IMR-90 (cell line): Measurements from ENCODE around the gene JADE2. TPM values are rescaled to one million over a fixed set of nuclear protein-coding genes. Genes with fewer than 3 reads are reported as not detected.

ENCODE experiments used
- ATAC-seq: fragments of 200-7000 bp; cut with Tn5 transposase; 2 replicates; pipeline ENCODE4 v1.9.1; 2020; ENCODE audit warnings: low read depth, mild to moderate bottlenecking, moderate library complexity
- BruUV-seq: library from RNA; stranded (reverse); fragments of 400-500 nt; replicated peaks from 2 replicates; lab custom pipeline; 2021; lab: Mats Ljungman, UMichigan
- CTCF ChIA-PET: fragments of 300-600 bp; formaldehyde crosslinking; extraction: SDS; loops from one replicate; lab custom pipeline; 2021; ENCODE audit warnings: antibody characterized with exemption; lab: Yijun Ruan, JAX
- POLR2A ChIA-PET: fragments of 300-600 bp; sonication (Branson Sonifier 250); formaldehyde crosslinking; loops from one replicate; lab custom pipeline; 2022; ENCODE audit warnings: antibody characterized with exemption; ENCODE audit not compliant: unreplicated experiment; lab: Charles Lee
- DNase-seq: peaks from one replicate; pipeline ENCODE4 v3.0.0; 2013
- H2AFZ ChIP-seq: replicated peaks from 2 replicates; pipeline ENCODE3; 2013; ENCODE audit warnings: low read length, mild to moderate bottlenecking; ENCODE audit not compliant: poor library complexity
- H2AK5ac ChIP-seq: 2 replicates; pipeline ENCODE4 v1.6.1; 2013; ENCODE audit warnings: low read depth, low read length, inconsistent platforms
- H2AK9ac ChIP-seq: replicated peaks from 2 replicates; pipeline ENCODE3; 2013; ENCODE audit warnings: mild to moderate bottlenecking, low read depth, low read length, moderate library complexity; ENCODE audit not compliant: poor library complexity
- H2BK120ac ChIP-seq: 2 replicates; pipeline ENCODE4 v1.6.1; 2013; ENCODE audit warnings: low read depth, low read length, inconsistent platforms
- H2BK15ac ChIP-seq: 3 replicates; pipeline ENCODE4 v1.6.1; 2013; ENCODE audit warnings: low read depth, low read length, inconsistent platforms
- H2BK20ac ChIP-seq: 2 replicates; pipeline ENCODE4 v1.6.1; 2013; ENCODE audit warnings: low read depth, mild to moderate bottlenecking, inconsistent platforms, low read length, moderate library complexity
- H2BK5ac ChIP-seq: 2 replicates; pipeline ENCODE4 v1.6.1; 2013; ENCODE audit warnings: mild to moderate bottlenecking, low read depth, low read length, inconsistent platforms; ENCODE audit not compliant: poor library complexity, severe bottlenecking
- H3K14ac ChIP-seq: replicated peaks from 2 replicates; pipeline ENCODE4 v1.6.1; 2013; ENCODE audit warnings: low read depth, low read length, inconsistent platforms
- H3K18ac ChIP-seq: 2 replicates; pipeline ENCODE4 v1.6.1; 2013; ENCODE audit warnings: low read depth, low read length, control low read depth
- H3K23ac ChIP-seq: 2 replicates; pipeline ENCODE4 v1.6.1; 2013; ENCODE audit warnings: low read depth, low read length, inconsistent platforms
- H3K27ac ChIP-seq: 2 replicates; pipeline ENCODE4 v1.5.1; 2013; ENCODE audit warnings: mild to moderate bottlenecking, control low read depth, low read length; ENCODE audit not compliant: insufficient read depth
- H3K27me3 ChIP-seq: 2 replicates; pipeline ENCODE4 v1.6.1; 2013; ENCODE audit warnings: low read length; ENCODE audit not compliant: control insufficient read depth, insufficient read depth
- H3K36me3 ChIP-seq: 2 replicates; pipeline ENCODE4 v1.6.1; 2013; ENCODE audit warnings: low read length, mixed read lengths; ENCODE audit not compliant: control insufficient read depth, insufficient read depth
- H3K4ac ChIP-seq: 2 replicates; pipeline ENCODE4 v1.6.1; 2013; ENCODE audit warnings: low read depth, low read length, inconsistent platforms
- H3K4me1 ChIP-seq: 2 replicates; pipeline ENCODE4 v1.6.1; 2013; ENCODE audit warnings: low read length, mixed read lengths; ENCODE audit not compliant: control insufficient read depth, insufficient read depth
- H3K4me2 ChIP-seq: 2 replicates; pipeline ENCODE4 v1.6.1; 2013; ENCODE audit warnings: low read depth, mild to moderate bottlenecking, control low read depth, low read length, moderate library complexity
- H3K4me3 ChIP-seq: 2 replicates; pipeline ENCODE4 v1.5.1; 2013; ENCODE audit warnings: low read depth, mild to moderate bottlenecking, control low read depth, low read length, moderate library complexity; ENCODE audit not compliant: insufficient read depth
- H3K56ac ChIP-seq: 2 replicates; pipeline ENCODE4 v1.6.1; 2013; ENCODE audit warnings: low read length, inconsistent platforms; ENCODE audit not compliant: insufficient read depth; ENCODE audit errors: extremely low read depth
- H3K79me1 ChIP-seq, 2 experiments: 2 replicates each; pipeline ENCODE4 v1.6.1; 2013; ENCODE audit warnings: low read length in 2 of 2, inconsistent platforms in 1 of 2, low read depth in 1 of 2
- H3K9ac ChIP-seq: 2 replicates; pipeline ENCODE4 v1.6.1; 2013; ENCODE audit warnings: low read depth, low read length, control low read depth
- H3K9me1 ChIP-seq: 2 replicates; pipeline ENCODE4 v1.6.1; 2013; ENCODE audit warnings: low read length, inconsistent platforms; ENCODE audit not compliant: insufficient read depth
- H3K9me3 ChIP-seq: 2 replicates; pipeline ENCODE4 v1.6.1; 2013; ENCODE audit warnings: low read length; ENCODE audit not compliant: control insufficient read depth, insufficient read depth
- H4K20me1 ChIP-seq: 2 replicates; pipeline ENCODE4 v1.6.1; 2013; ENCODE audit warnings: low read length, inconsistent platforms; ENCODE audit not compliant: insufficient read depth
- H4K5ac ChIP-seq: 2 replicates; pipeline ENCODE4 v1.6.1; 2013; ENCODE audit warnings: mild to moderate bottlenecking, low read depth, low read length, control low read depth
- H4K8ac ChIP-seq, 2 experiments: 2 replicates each; pipeline ENCODE4 v1.6.1; 2013; ENCODE audit warnings: low read depth in 2 of 2, low read length in 2 of 2, control low read depth in 1 of 2, inconsistent platforms in 1 of 2
- H4K91ac ChIP-seq: 2 replicates; pipeline ENCODE4 v1.6.1; 2013; ENCODE audit warnings: low read depth, low read length, inconsistent platforms; ENCODE audit not compliant: insufficient read depth
- BHLHE40 ChIP-seq: fragments of 150-350 bp; IDR thresholded peaks from 2 replicates; pipeline ENCODE4 v1.6.1; 2016; ENCODE audit warnings: mild to moderate bottlenecking, low read depth, low read length
- CEBPB ChIP-seq: IDR thresholded peaks from 2 replicates; pipeline ENCODE4 v1.6.1; 2012; ENCODE audit warnings: low read depth, low read length, improper control_type of control experiment
- CHD1 ChIP-seq: IDR thresholded peaks from 2 replicates; pipeline ENCODE4 v1.6.1; 2012; ENCODE audit warnings: low read depth, low read length, improper control_type of control experiment
- CTCF ChIP-seq: conservative IDR thresholded peaks from 2 replicates; pipeline ENCODE4 v1.5.1; 2012; ENCODE audit warnings: mild to moderate bottlenecking, low read depth, low read length, improper control_type of control experiment
- FOS ChIP-seq: fragments of 150-350 bp; IDR thresholded peaks from 2 replicates; pipeline ENCODE4 v1.6.1; 2016; ENCODE audit warnings: low read depth, low read length
- MAZ ChIP-seq: IDR thresholded peaks from 2 replicates; pipeline ENCODE4 v1.6.1; 2012; ENCODE audit warnings: low read depth, mild to moderate bottlenecking, low read length, improper control_type of control experiment, moderate library complexity, borderline replicate concordance
- MXI1 ChIP-seq: IDR thresholded peaks from 2 replicates; pipeline ENCODE4 v1.6.1; 2012; ENCODE audit warnings: low read depth, mild to moderate bottlenecking, low read length, moderate library complexity, borderline replicate concordance
- POLR2A ChIP-seq: IDR thresholded peaks from 2 replicates; pipeline ENCODE4 v1.6.1; 2012; ENCODE audit warnings: mild to moderate bottlenecking, low read depth, low read length
- RAD21 ChIP-seq: IDR thresholded peaks from 2 replicates; pipeline ENCODE4 v1.6.1; 2012; ENCODE audit warnings: low read length, improper control_type of control experiment
- RFX5 ChIP-seq: IDR thresholded peaks from 2 replicates; pipeline ENCODE4 v1.8.0; 2012; ENCODE audit warnings: low read depth, mild to moderate bottlenecking, low read length, moderate library complexity
- SMC3 ChIP-seq: fragments of 150-350 bp; IDR thresholded peaks from 2 replicates; pipeline ENCODE4 v1.6.1; 2016; ENCODE audit warnings: low read depth, mild to moderate bottlenecking, antibody characterized with exemption, low read length, moderate library complexity
- USF2 ChIP-seq: fragments of 150-350 bp; IDR thresholded peaks from 2 replicates; pipeline ENCODE4 v1.6.1; 2017; ENCODE audit warnings: mild to moderate bottlenecking, antibody characterized with exemption, low read length, low read depth
- WGBS, 2 experiments: methylation state at CpG; one replicate each; pipeline versions ENCODE4 v1.1.5 to v1.1.7; 2013; ENCODE audit warnings: missing lambda C conversion rate in 2 of 2; ENCODE audit not compliant: insufficient read length in 1 of 2; ENCODE audit errors: extremely low coverage in 2 of 2; 5-methylcytosine and 5-hydroxymethylcytosine counted together
- dilution Hi-C: fragments of 300-500 bp; cut with HindIII; formaldehyde crosslinking; loops from one replicate; pipeline ENCODE4 v1.14.3; 2018; ENCODE audit warnings: low sequenced_read_pairs; ENCODE audit not compliant: unreplicated experiment
- in situ Hi-C: fragments of 300-500 bp; cut with MboI; formaldehyde crosslinking; loops from 3 replicates; pipeline ENCODE4 v1.14.3; 2019; ENCODE audit warnings: low sequenced_read_pairs, inconsistent platforms, mixed read lengths
- intact Hi-C: fragments of 100-400 bp; cut with micrococcal nuclease; formaldehyde crosslinking; loops from 2 replicates; pipeline ENCODE4 v1.10.0; 2022
- polyA plus RNA-seq, 3 experiments: library from polyadenylated mRNA; depleted of rRNA; stranded (reverse); fragments of >200 nt; gene quantifications; 2 replicates each; pipeline ENCODE4 v1.2.3, GENCODE V29; 2012; ENCODE audit warnings: low replicate concordance in 1 of 3
- total RNA-seq: library from RNA; depleted of rRNA; stranded (reverse); fragments of >200 nt; gene quantifications from 2 replicates; pipeline ENCODE4 v1.2.3, GENCODE V29; 2012
- TF ChIP-seq, protein P1 (sequence below): fragments of 150-350 bp; IDR thresholded peaks from 2 replicates; pipeline ENCODE4 v1.6.1; 2016; ENCODE audit warnings: low read depth, mild to moderate bottlenecking, low read length, moderate library complexity, borderline replicate concordance

Gene JADE2
- total and polyA plus RNA-seq, 2 of the 4 experiments (the other 2 are of a cell fraction) = 13.3 to 14.9 TPM

- TF ChIP-seq MAZ (no peak), RAD21 (no peak), SMC3 (no peak), MXI1 (no peak)
These were observed 53.9 kb downstream of the JADE2 start (continued) for GRCh38 chr5:134579284-134579771.

GRCh38 chr5:134580001-134580460 lies 54.6 kb downstream of the JADE2 start:
- Histone ChIP-seq H3K27me3 (no peaks in the 10 kb centered on the region), H3K9me3 (no peaks in the 10 kb centered on the region), H2AFZ (no peak overlapping the region), H3K4ac (no peak overlapping the region), H3K9me1 (peaks cover 13% of the 10 kb centered on the region), H2BK5ac (no peak overlapping the region), H2AK5ac (no peak overlapping the region), H3K4me2 (no peak overlapping the region), H3K14ac (no peak overlapping the region), H3K79me1 (peaks cover 0 to 15% of the 10 kb centered on the region in 2 experiments; a peak in 1 of 4 replicates), H3K4me3 (no peak overlapping the region), H4K91ac (no peak overlapping the region), H3K36me3 (peaks cover 42% of the 10 kb centered on the region), H3K18ac (no peak overlapping the region), H2BK20ac (no peak overlapping the region), H4K20me1 (no peaks in the 10 kb centered on the region; the same call in 1 of the 2 replicates), H3K9ac (no peak overlapping the region), H2BK15ac (no peak overlapping the region), H3K23ac (no peak overlapping the region), H4K5ac (no peak overlapping the region), H3K4me1 (peaks cover 8% of the 10 kb centered on the region), H4K8ac (no peak overlapping the region), H3K27ac (no peak overlapping the region), H2BK120ac (no peak overlapping the region), H3K56ac (no peak overlapping the region), H2AK9ac (no peak overlapping the region)
- POLR2A ChIA-PET = no interaction called here
- no peak for ATAC-seq
- dilution Hi-C loops (no loop called here), in situ Hi-C loops (loop anchor here (5.0 to 10.0 kb wide), 2 partner anchors 278 to 395 kb away; no protein-coding TSS in a partner anchor), intact Hi-C loops (no loop called here)
- 100% methylated on average over 3 of the region's 14 CpGs; no CpG with 5 or more reads in 1 of the 2 experiments for WGBS, 2 experiments
- CTCF ChIA-PET = interaction anchor here (0.6 to 0.8 kb wide), 2 partner anchors 69 to 114 kb away, joined by 3 read pairs; no protein-coding TSS in a partner anchor
- no TSS peak for BruUV-seq
- no peak for DNase-seq
- TF ChIP-seq CHD1 (no peak), BHLHE40 (no peak), MXI1 (no peak), POLR2A (no peak), CTCF (no peak), CEBPB (no peak), SMC3 (no peak), FOS (no peak), RAD21 (no peak), RFX5 (no peak), USF2 (no peak)
- TF ChIP-seq, protein P1, sequence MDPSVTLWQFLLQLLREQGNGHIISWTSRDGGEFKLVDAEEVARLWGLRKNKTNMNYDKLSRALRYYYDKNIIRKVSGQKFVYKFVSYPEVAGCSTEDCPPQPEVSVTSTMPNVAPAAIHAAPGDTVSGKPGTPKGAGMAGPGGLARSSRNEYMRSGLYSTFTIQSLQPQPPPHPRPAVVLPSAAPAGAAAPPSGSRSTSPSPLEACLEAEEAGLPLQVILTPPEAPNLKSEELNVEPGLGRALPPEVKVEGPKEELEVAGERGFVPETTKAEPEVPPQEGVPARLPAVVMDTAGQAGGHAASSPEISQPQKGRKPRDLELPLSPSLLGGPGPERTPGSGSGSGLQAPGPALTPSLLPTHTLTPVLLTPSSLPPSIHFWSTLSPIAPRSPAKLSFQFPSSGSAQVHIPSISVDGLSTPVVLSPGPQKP = no peak
